Right lung (tissue), 5 donors: ENCODE results near the gene IGF2BP3. TPM values are rescaled to one million over a fixed set of nuclear protein-coding genes. Genes with fewer than 3 reads are reported as not detected.

ENCODE experiments used
- DNase-seq, 2 donors: peaks; one replicate each; pipeline ENCODE4 v3.0.0-alpha.2; 2013
- polyA plus RNA-seq, 5 donors: library from polyadenylated mRNA; unstranded; fragments of 120-200 nt; gene quantifications; one replicate each; pipeline versions ENCODE4 v1.2.1 to v1.2.3, GENCODE V29; 2013; ENCODE audit warnings: inconsistent platforms in 1 of 5, low replicate concordance in 1 of 5; ENCODE audit not compliant: insufficient read length in 5 of 5, insufficient read depth in 1 of 5

IGF2BP3 gene
- polyA plus RNA-seq, 5 donors = 42.1 to 69.8 (median 56.3) TPM

DNA sequence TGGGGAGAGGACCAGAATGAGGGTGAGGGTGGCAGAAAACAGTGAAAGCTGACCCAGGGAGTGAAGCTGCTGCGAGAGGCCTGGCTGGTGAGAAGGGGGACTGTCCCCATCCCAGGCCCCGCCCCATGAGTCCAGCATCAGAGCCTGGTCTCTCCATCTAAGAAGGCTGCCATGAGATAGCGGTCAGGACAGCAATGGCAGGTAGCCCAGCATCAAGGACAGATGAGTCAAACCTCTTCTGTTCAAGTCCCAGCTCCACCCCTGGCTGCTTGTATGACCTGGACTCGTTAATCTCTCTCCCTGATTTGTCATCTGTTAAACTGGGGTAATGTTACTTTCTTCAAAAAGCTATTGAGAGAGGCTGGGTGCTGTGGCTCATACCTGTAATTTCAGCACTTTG lies 201.5 kb downstream of the IGF2BP3 start:
- no peak for DNase-seq

DNA sequence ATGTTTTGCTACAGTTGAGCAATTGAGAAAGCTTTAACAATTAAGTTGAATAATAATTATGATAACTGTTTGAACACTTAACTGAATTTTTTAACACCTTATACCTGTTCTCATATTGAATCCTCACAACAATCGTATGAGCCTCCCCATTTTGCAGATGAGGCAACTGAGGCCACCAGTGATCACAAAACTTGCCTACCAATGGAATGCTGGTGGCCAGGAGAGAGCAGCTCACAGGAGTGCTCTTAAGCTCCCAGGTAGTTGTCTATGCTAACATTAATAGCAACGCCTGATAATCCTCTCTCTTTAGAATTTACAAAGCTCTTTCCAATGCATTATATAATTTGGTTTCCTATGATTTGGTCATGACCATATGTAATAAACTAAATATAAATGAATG lies 202.1 kb downstream of the IGF2BP3 start:
- DNase-seq = no peak

GRCh38 chr7:23267357-23267756 lies 202.9 kb downstream of the IGF2BP3 start:
- DNase-seq = no peak

- DNase-seq = no peak
These were observed 203.4 kb downstream of the IGF2BP3 start for GRCh38 chr7:23266918-23267317.

DNA sequence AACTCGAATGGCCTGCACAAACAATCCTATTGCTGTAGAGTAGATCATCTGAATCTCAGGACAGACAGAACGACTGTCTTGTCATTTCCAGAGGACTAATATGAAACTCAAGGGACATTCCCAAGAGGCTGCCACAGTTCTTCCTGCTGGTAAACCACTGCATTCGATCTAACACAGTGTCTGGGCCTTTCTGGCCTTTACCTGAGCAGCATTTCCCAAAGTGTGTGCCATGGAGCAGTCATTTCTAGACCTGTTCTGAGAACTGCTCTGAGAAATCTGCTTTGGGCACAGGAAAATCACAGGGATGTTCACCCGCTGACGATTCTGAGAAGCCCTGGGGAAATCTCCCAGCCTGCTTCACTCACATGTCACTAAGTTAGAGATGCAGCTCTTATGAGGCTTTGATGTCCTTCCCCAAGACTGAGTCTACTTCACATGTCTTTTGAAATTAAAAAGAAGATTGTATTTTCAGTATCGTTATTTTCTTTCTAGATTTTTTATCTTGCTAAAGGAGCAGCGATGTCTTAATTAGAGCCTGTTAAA lies 205.3 kb downstream of the IGF2BP3 start:
- no peak for DNase-seq

- peak in 1 of 2 donors; percentile 43 for DNase-seq
These were observed 208.3 kb downstream of the IGF2BP3 start for GRCh38 chr7:23261843-23262452.

- DNase-seq = no peak
These were observed 209.9 kb downstream of the IGF2BP3 start for GRCh38 chr7:23260371-23260770.

Other genes starting within 250 kb of the IGF2BP3 start
- 1 to 10 TPM; 2.3 to 4.8 (median 2.9) TPM for gene GPNMB, start 223.7 kb downstream of the IGF2BP3 start, polyA plus RNA-seq
- gene MALSU1, start 171.2 kb downstream of the IGF2BP3 start, polyA plus RNA-seq = 10 to 100 TPM; 47.3 to 58.0 (median 52.1) TPM
- gene TRA2A, start 61.5 kb upstream of the IGF2BP3 start, polyA plus RNA-seq = 100 to 1,000 TPM; 221 to 309 (median 294) TPM
- 10 to 100 TPM; 10.3 to 13.4 (median 10.7) TPM for gene CCDC126, start 126.9 kb upstream of the IGF2BP3 start, polyA plus RNA-seq
- 10 to 100 TPM; 13.5 to 20.4 (median 17.2) TPM for gene FAM221A, start 209.7 kb upstream of the IGF2BP3 start, polyA plus RNA-seq
- 1 to 10 TPM in 3 of 5 donors, under 1 TPM in 2; 0.86 to 1.6 (median 1.2) TPM for gene STK31, start 239.7 kb upstream of the IGF2BP3 start, polyA plus RNA-seq